ENCODE results near the gene CADPS2.

DNA sequence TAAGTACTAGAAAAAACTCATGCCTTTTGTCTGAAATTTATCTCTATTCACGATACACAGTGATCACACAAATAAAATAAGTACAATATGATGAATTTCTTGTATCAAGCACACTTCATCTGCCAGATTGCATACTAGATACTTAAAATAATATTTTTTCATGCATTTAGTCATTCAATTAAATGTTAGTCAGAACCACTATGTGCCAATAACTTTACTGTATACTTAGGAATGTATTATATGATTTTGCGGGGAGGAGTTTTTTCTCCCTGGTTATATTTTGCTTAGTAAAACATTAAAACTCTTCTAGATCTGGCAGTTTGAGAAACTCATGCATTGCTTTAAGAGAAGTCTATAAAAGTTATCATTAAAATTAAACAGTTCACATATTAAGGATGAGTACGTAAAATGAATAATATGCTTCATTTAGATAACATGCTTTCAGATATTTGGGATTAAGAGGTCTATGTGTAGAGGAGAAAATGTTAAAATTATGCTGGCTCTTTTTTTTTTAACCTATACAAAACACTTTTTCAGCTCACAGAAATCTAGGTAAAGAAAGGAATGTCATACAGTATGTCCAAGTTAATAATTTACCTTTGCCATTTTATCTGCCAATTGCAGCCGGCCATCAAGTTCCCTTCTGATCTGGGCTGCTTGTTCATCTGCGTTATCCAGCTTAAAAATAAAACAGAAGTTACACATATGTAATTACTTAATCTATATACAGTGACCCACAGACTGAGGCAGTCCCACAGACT, 257.4 kb downstream of the CADPS2 start:
- TF ChIP-seq POLR2A (IDR thresholded peaks at IDR 0.05; ENCODE audit: low read depth, low read length) (no peak), POLR2AphosphoS5 (IDR thresholded peaks at IDR 0.05; ENCODE audit: low read depth, low read length) (no peak)
